ENCODE results near the gene MAGI2. TPM values are rescaled to one million over a fixed set of nuclear protein-coding genes. Genes with fewer than 3 reads are reported as not detected.

Gene MAGI2
- total and polyA plus RNA-seq, 4 donors = 0.37 to 4.1 (median 1.4) TPM

- Histone ChIP-seq H3K27me3 (ENCODE audit: control insufficient read depth in 4 of 4, insufficient read depth in 4 of 4, low read length in 3 of 4) (no peaks in the 10 kb centered on the region), H3K9me3 (ENCODE audit: control insufficient read depth in 4 of 4, low read length in 3 of 4) (no peaks in the 10 kb centered on the region), H3K36me3 (ENCODE audit: control insufficient read depth in 4 of 4, insufficient read depth in 3 of 4, low read depth in 1 of 4, low read length in 3 of 4) (no peaks in the 10 kb centered on the region), H3K27ac (ENCODE audit: low read depth in 1 of 2, low read length in 2 of 2) (no peak overlapping the region), H3K9ac (ENCODE audit: low read depth in 1 of 2, low read length in 2 of 2) (no peak overlapping the region), H3K4me1 (ENCODE audit: control insufficient read depth in 4 of 4, insufficient read depth in 4 of 4, low read length in 3 of 4) (no peaks in the 10 kb centered on the region), H3K4me3 (ENCODE audit: low read depth in 1 of 3, low read length in 3 of 3) (no peak overlapping the region)
- WGBS = 84% methylated on average over 2 of the region's 2 CpGs
- DNase-seq (ENCODE audit: low spot score) = no peak
- no peak for TF ChIP-seq REST (IDR thresholded peaks at IDR 0.05)
- no peak for TF ChIP-seq GABPA (IDR thresholded peaks at IDR 0.05 in 1 of 2, conservative IDR thresholded peaks at IDR 0.05 in 1 of 2)
- TF ChIP-seq RXRA (IDR thresholded peaks at IDR 0.05) = no peak
- TF ChIP-seq MAX (IDR thresholded peaks at IDR 0.05) = no peak
- TF ChIP-seq RAD21 (IDR thresholded peaks at IDR 0.05) = no peak
- TF ChIP-seq TAF1 (conservative IDR thresholded peaks at IDR 0.05) = no peak
- no peak for TF ChIP-seq SP1 (IDR thresholded peaks at IDR 0.05)
- TF ChIP-seq ATF3 (IDR thresholded peaks at IDR 0.05) = no peak
- no peak for TF ChIP-seq HNF4A (conservative IDR thresholded peaks at IDR 0.05)
- no peak for TF ChIP-seq EGR1 (IDR thresholded peaks at IDR 0.05; ENCODE audit: low read depth in 2 of 2)
- TF ChIP-seq ZBTB33 (IDR thresholded peaks at IDR 0.05) = no peak
- TF ChIP-seq FOXA1 (IDR thresholded peaks at IDR 0.05) = no peak
- no peak for TF ChIP-seq HNF4G (IDR thresholded peaks at IDR 0.05)
- no peak for TF ChIP-seq YY1 (IDR thresholded peaks at IDR 0.05)
- no peak for TF ChIP-seq FOXA2 (IDR thresholded peaks at IDR 0.05)
- TF ChIP-seq NR2F2 (IDR thresholded peaks at IDR 0.05) = no peak
- TF ChIP-seq CTCF (IDR thresholded peaks at IDR 0.05; ENCODE audit: low read depth, low read length, missing input control) = no peak
- TF ChIP-seq JUND (IDR thresholded peaks at IDR 0.05) = no peak
Observed at GRCh38 chr7:78311181-78311580, 1142.3 kb downstream of the MAGI2 start.

Data from liver (tissue), 9 donors.